ENCODE results near the gene GRIK4.

DNA sequence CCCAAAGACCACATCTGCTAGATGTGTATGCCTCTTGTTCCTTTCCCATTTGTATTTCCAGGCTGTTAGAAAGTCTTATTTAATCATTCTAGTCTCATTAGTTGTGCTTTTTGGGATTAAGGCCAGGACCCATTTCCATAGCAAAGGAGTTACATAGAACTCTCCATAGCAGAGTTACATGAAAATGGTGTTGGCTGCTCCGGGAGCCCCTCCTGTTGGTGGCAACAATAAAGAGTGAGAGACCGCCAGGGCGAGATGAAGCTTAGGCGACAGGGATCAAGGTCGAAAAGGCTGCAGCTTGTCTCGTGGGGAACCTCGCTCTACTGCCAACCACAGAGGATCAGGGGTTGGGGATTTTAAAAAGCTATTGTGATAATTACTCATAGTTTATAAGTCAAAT is 58.3 kb downstream of the GRIK4 start:
- no peak for TF ChIP-seq POLR2A (IDR thresholded peaks at IDR 0.05)
- TF ChIP-seq, protein P1, sequence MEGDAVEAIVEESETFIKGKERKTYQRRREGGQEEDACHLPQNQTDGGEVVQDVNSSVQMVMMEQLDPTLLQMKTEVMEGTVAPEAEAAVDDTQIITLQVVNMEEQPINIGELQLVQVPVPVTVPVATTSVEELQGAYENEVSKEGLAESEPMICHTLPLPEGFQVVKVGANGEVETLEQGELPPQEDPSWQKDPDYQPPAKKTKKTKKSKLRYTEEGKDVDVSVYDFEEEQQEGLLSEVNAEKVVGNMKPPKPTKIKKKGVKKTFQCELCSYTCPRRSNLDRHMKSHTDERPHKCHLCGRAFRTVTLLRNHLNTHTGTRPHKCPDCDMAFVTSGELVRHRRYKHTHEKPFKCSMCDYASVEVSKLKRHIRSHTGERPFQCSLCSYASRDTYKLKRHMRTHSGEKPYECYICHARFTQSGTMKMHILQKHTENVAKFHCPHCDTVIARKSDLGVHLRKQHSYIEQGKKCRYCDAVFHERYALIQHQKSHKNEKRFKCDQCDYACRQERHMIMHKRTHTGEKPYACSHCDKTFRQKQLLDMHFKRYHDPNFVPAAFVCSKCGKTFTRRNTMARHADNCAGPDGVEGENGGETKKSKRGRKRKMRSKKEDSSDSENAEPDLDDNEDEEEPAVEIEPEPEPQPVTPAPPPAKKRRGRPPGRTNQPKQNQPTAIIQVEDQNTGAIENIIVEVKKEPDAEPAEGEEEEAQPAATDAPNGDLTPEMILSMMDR (IDR thresholded peaks at IDR 0.05), result no peak
